Fibroblast of the aortic adventitia (primary cell): ENCODE data around the gene PHAX. TPM values are rescaled to one million over a fixed set of nuclear protein-coding genes. Genes with fewer than 3 reads are reported as not detected.
"Not testable (repeated sequence)": the region's sequence is repeated elsewhere in the genome, so short reads cannot be mapped to it uniquely, and the experiment has no call there.

Experiments used
- DNase-seq: peaks from one replicate; pipeline ENCODE4 v3.0.0-alpha.2; 2010; ENCODE audit warnings: low read depth
- H3K4me3 ChIP-seq: 2 replicates; pipeline ENCODE4 v1.5.1; 2011; ENCODE audit warnings: low read depth, mild to moderate bottlenecking, control low read depth, low read length, moderate library complexity
- total RNA-seq: library from RNA; depleted of rRNA; stranded (reverse); fragments of >200 nt; gene quantifications from 2 replicates; pipeline ENCODE4 v1.2.3, GENCODE V29; 2012; ENCODE audit warnings: low replicate concordance
- TF ChIP-seq, protein P1 (sequence below): IDR thresholded peaks from 2 replicates; pipeline ENCODE4 v1.5.1; 2011; ENCODE audit warnings: mild to moderate bottlenecking, low read length, control low read depth, inconsistent platforms; ENCODE audit not compliant: insufficient read depth

Gene PHAX
- total RNA-seq, 1 donor, result 73.2 TPM

GRCh38 chr5:126641387-126641786, 40.6 kb downstream of the PHAX start:
- H3K4me3 ChIP-seq, result no peak overlapping the region
- DNase-seq, result no peak
- TF ChIP-seq, protein P1, sequence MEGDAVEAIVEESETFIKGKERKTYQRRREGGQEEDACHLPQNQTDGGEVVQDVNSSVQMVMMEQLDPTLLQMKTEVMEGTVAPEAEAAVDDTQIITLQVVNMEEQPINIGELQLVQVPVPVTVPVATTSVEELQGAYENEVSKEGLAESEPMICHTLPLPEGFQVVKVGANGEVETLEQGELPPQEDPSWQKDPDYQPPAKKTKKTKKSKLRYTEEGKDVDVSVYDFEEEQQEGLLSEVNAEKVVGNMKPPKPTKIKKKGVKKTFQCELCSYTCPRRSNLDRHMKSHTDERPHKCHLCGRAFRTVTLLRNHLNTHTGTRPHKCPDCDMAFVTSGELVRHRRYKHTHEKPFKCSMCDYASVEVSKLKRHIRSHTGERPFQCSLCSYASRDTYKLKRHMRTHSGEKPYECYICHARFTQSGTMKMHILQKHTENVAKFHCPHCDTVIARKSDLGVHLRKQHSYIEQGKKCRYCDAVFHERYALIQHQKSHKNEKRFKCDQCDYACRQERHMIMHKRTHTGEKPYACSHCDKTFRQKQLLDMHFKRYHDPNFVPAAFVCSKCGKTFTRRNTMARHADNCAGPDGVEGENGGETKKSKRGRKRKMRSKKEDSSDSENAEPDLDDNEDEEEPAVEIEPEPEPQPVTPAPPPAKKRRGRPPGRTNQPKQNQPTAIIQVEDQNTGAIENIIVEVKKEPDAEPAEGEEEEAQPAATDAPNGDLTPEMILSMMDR, result no peak

DNA sequence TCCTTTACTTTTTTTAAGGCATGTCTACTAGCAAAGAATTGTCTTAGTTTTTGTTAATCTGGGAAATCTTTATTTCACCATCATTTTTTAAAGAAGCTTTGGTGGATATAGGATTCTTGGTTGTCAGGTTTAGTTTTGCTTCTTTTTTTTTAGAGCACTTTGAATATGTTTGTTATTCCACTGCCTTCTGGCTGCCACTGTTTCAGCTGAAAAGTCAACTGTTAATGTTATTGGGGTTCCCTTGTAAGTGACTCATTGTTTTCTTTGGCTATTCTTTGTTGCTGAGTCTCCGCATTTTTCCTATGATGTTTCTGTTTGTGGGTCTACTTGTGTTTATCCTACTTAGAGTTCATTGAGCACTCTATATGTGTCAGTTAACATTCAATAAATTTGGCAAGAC, 44.4 kb downstream of the PHAX start:
- no peak for DNase-seq
- H3K4me3 ChIP-seq, result no peak overlapping the region
- TF ChIP-seq, protein P1, result no peak

DNA sequence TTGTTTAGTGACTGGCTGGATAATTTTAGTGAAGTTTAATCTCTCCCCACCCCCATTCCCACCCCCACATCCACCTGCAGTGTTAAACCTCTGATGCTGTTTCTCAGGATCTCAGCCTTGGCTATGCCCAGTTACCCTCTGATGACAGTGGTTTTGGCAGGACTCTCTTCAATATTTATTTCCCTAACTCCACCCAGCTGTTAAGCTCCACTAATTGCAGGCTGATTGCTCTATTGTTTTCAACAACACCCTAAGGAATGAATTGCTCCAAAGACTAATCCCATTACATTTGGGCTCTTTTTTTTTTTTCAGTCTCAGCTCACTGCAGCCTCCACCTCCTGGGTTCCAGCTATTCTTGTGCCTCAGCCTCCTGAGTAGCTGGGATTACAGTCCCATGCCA, 46.3 kb downstream of the PHAX start:
- no peak overlapping the region for H3K4me3 ChIP-seq
- no peak for DNase-seq
- TF ChIP-seq, protein P1, result no peak

GRCh38 chr5:126648471-126648870, 47.7 kb downstream of the PHAX start:
- no peak for DNase-seq
- TF ChIP-seq, protein P1, result no peak
- H3K4me3 ChIP-seq, result no peak overlapping the region

DNA sequence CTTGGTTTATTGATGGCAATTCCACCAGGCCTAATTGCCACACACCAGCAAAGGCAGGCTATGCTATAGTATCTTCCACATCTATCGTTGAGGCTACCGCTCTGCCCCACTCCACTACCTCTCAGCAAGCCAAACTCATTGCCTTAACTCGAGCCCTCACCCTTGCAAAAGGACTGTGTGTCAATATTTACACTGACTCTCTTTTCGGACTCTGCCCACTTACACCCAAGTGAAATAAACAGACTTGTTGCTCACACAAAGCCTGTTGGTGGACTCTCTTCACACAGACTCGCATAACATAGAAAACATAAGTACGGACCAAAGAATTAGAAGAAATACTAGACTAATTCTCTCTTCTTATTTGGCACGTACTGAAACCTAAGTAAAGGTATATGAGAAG, 48.3 kb downstream of the PHAX start:
- H3K4me3 ChIP-seq, DNase-seq: not testable (repeated sequence)

DNA sequence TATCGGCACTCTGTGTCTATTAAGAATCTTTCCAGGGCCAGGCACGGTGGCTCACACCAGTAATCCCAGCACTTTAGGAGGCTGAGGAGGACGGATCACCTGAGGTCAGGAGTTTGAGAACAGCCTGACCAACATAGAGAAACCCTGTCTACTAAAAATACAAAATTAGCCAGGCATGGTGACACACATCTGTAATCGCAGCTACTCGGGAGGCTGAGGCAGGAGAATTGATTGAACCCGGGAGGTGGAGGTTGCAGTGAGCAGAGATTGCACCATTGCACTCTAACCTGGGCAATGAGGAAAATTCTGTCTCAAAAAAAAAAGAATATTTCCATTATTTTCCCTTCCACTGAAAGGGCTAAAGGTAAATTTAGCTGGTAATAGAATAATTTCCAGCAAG, 49.0 kb downstream of the PHAX start:
- DNase-seq, H3K4me3 ChIP-seq: not testable (repeated sequence)

- no peak for DNase-seq
- H3K4me3 ChIP-seq, result no peak overlapping the region
- TF ChIP-seq, protein P1, result no peak
Measured at GRCh38 chr5:126650463-126650862, 49.7 kb downstream of the PHAX start.

- no peak for DNase-seq
- TF ChIP-seq, protein P1, result no peak
- no peak overlapping the region for H3K4me3 ChIP-seq
Measured at GRCh38 chr5:126651013-126651577, 50.3 kb downstream of the PHAX start.
